Stimulated activated naive CD8-positive, alpha-beta T cell treated with anti-CD3 and anti-CD28 coated beads, Interleukin-15, Interleukin-2, amounts not matched to agents 100 U/mL and 50 U/mL, for 24 hours (primary cell): ENCODE data around the gene ABCA2.
A peak's percentile ranks its signal among the peaks of the same experiment; 100 is the strongest.
"Not testable (repeated sequence)": the region's sequence is repeated elsewhere in the genome, so short reads cannot be mapped to it uniquely, and the experiment has no call there.

Source experiments
- ATAC-seq: fragments of 150-1000 bp; cut with Tn5 transposase; one replicate; pipeline ENCODE4 v1.10.0; 2021
- DNase-seq: peaks from one replicate; pipeline ENCODE4 v3.0.0; 2021

The ABCA2 gene

DNA sequence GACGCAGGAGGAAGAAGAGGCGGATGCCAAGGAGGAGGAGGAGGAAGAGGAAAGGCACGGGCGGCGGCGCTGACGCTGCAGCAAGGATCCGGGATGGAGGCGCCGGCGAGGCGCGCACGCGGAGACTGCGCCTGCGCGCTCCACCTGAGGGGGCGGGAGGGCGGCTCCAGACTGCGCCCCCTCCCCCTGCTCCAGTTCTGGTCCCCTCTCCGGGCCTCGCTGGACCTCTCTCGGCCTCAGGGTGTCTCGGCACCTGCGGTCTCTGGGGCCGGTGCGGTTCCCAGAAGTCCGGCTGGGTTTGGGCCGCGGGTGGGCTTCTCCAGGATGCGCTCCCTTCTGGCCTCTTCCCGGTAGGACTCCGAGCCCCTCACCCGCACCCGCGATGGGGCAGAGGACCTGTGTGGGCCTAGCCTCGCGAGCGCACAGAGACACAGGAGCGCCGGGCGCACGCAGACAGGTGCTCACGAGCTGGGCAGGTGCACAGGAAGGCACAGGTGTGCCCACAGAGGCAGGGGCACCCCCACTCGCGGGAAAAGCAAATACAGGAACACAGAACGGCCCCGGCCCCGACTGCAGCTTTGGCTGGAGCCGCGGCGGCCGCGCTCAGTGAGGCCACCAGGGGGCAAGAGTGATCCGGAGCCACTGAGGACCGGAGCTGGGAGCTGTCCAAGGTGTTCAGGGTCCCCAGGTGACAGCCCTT is 18.2 kb upstream of the ABCA2 start, which contains the start of gene NPDC1:
Gene NPDC1, minus strand, starts transcription at position 90 of the 700 bp plus-strand sequence. CDS start 188 bp downstream, outside the sequence.
- peak; percentile 77 for ATAC-seq
- peak; percentile 90 for DNase-seq

GRCh38 chr9:137045294-137046087 is 17.5 kb upstream of the ABCA2 start:
- ATAC-seq (no peak), DNase-seq (no peak)

GRCh38 chr9:137044502-137045177 is 16.6 kb upstream of the ABCA2 start:
- DNase-seq (no peak), ATAC-seq (no peak)

DNA sequence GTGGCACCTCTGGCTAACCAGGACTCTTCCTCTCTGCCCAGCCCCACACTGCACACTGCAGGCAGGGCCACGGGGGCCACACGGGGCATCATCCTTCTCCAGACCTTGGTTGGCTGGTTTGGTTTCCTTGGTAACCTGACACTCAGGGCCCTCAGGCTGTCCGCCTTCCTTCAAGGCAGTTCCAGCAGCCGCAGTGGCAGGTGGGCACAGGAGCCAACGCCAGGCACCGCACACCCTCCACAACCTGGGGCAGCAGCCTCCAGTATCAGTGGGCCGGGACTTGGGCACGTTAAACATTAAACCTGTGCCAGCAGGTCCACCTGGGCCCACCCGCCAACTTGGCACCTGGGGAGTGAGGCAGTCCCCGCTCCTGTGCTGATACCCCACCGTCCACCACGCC is 16.0 kb upstream of the ABCA2 start:
- ATAC-seq (no peak), DNase-seq (no peak)

GRCh38 chr9:137042751-137043727 is 15.0 kb upstream of the ABCA2 start:
- no peak for ATAC-seq

GRCh38 chr9:137041124-137041523 is 13.1 kb upstream of the ABCA2 start:
- ATAC-seq (no peak), DNase-seq (no peak)

More at GRCh38 chr9:137042751-137043727, 15.0 kb upstream of the ABCA2 start:
- no peak for DNase-seq

GRCh38 chr9:137040568-137040967 is 12.5 kb upstream of the ABCA2 start:
- DNase-seq: no peak

DNA sequence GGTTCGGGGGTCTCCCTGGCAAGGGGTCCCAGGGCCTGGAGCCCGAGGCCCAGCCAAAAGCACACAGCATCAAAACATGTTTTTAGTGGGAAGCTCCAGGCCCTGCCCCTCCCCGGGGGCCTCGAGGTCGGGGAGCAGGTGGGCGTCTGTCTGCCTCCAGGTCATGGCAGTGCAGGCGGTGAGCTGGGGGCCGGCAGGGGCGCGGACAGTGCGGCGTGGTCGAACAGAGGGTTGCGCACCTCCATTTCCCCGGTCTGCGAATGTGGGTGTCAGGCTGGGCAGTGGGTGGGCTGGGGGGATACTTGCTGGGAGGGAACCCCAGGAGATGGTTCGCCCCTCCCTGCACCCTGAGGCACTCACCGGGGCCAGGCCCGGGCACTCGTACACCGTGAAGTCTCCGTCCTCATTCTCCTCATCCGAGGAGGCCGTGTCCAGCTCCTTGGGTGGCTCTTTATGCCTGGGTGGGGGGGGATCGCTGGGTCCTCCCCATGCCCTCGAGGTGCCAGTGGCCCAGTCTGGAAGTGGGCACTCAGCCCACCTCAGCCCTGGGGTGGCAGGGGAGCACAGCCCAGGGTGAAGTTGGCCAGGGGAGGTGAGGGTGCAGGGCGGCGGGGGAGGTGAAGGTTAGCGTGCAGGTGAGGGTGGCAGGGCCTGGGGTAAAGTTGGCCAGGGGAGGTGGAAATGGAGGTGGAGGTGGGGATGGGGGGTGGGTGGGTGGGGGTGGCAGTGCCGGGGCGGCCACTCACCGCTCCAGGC is 11.8 kb upstream of the ABCA2 start:
- ATAC-seq: no peak

More at GRCh38 chr9:137040568-137040967, 12.5 kb upstream of the ABCA2 start:
- no peak for ATAC-seq

DNA sequence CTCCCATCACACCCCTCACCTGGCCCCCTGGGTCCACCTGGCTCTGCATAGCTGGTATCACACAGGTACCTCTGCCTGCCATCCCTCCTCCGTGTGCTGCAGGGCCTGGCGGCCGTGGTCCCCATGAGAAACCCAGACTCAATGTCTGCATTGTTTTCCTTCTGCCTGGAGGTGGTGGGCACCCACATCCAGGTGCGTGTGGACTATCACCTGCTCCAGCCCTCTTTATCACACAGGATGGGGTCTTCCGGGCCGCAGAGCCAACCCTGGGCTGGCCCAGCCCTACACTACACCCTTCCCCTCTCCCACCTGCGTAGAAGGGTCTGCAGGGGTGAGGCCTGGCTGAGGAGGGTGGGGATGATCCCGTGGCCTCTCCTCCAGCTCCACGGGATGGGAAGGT is 10.9 kb upstream of the ABCA2 start:
- no peak for DNase-seq
- no peak for ATAC-seq

More for the DNA sequence above, 11.8 kb upstream of the ABCA2 start:
- DNase-seq: no peak

GRCh38 chr9:137037483-137037882 is 9.4 kb upstream of the ABCA2 start:
- DNase-seq: no peak
- ATAC-seq: no peak

GRCh38 chr9:137037035-137037434 is 9.0 kb upstream of the ABCA2 start:
- DNase-seq (no peak), ATAC-seq (no peak)

GRCh38 chr9:137035937-137036336 is 7.9 kb upstream of the ABCA2 start:
- ATAC-seq (no peak), DNase-seq (no peak)

GRCh38 chr9:137035507-137035834 is 7.4 kb upstream of the ABCA2 start:
- DNase-seq (no peak), ATAC-seq (no peak)

- peak; percentile 81 for ATAC-seq
- DNase-seq: peak; percentile 93
Observed at GRCh38 chr9:137034709-137035506, 6.9 kb upstream of the ABCA2 start.

GRCh38 chr9:137034039-137034708 is 6.1 kb upstream of the ABCA2 start:
- DNase-seq (no peak), ATAC-seq (no peak)

GRCh38 chr9:137033481-137033880 is 5.4 kb upstream of the ABCA2 start:
- DNase-seq, ATAC-seq: not testable (repeated sequence)

GRCh38 chr9:137032858-137033257 is 4.8 kb upstream of the ABCA2 start:
- DNase-seq (peak; percentile 30), ATAC-seq (no peak)

DNA sequence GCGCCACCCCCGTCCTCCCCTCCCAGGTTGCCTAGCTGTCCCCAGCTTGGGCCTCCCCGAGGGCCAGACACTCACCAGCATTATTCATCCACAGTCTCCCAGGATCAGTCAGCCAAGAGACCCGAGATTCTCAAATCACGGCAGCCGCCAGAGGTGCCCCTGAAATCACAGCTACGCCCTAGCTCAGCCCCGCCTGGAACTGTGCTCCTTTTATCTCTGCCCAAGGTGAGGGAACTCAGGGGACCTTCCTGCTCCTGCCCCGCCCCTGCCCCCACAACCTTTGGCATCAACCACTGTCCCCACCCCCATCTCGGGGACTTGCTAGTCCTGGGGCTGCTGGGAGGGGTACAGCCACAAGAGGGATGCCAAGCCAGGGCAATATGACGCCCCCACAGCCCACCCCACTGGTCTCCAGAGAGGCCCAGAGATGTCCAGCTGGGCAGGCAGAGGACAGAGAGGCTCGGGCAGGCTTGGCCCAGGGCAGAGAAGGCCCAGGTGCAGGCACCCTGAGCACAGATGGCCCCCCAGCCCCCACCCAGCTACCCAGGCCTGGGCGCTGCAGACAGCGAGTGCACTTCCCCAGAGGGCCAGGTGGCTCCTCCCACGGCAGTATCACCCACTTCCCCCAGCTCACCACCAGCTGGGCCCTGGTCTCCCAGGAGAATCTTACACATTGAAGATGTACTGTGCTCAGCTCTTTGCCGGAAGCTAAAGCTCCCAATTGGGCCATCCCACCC is 4.0 kb upstream of the ABCA2 start, which contains the start of gene FUT7:
Gene FUT7, minus strand, starts transcription at position 185 of the 737 bp plus-strand sequence. Its CDS starts 97 bp downstream, at position 88.
- no peak for ATAC-seq
- DNase-seq: peak; percentile 35
